Stomach smooth muscle (tissue), 2 donors: ENCODE results near the gene HCCS.
A peak's percentile ranks its signal among the peaks of the same experiment; 100 is the strongest.

Experiments used
- H3K27ac ChIP-seq: one replicate; pipeline ENCODE4 v1.7.0; 2013; ENCODE audit warnings: mild to moderate bottlenecking, low read length, inconsistent platforms
- H3K27me3 ChIP-seq, 2 donors: one replicate each; pipeline ENCODE4 v1.7.0; 2013; ENCODE audit warnings: low read length in 2 of 2; ENCODE audit not compliant: insufficient read depth in 2 of 2, control insufficient read depth in 1 of 2
- H3K36me3 ChIP-seq, 2 donors: one replicate each; pipeline ENCODE4 v1.7.0; 2013; ENCODE audit warnings: low read length in 2 of 2; ENCODE audit not compliant: control insufficient read depth in 2 of 2, insufficient read depth in 2 of 2
- H3K4me1 ChIP-seq: one replicate; pipeline ENCODE4 v1.7.0; 2013; ENCODE audit warnings: low read length; ENCODE audit not compliant: control insufficient read depth, insufficient read depth
- H3K4me3 ChIP-seq, 2 donors: one replicate each; pipeline ENCODE4 v1.7.0; 2013; ENCODE audit warnings: low read length in 2 of 2
- H3K9ac ChIP-seq, 2 donors: one replicate each; pipeline ENCODE4 v1.7.0; 2013; ENCODE audit warnings: low read length in 2 of 2, mild to moderate bottlenecking in 1 of 2
- H3K9me3 ChIP-seq, 2 donors: one replicate each; pipeline ENCODE4 v1.7.0; 2013; ENCODE audit warnings: low read length in 2 of 2; ENCODE audit not compliant: control insufficient read depth in 2 of 2
- donor health status: healthy.
- donor health status: Pancreatic carcinoma.

HCCS gene

DNA sequence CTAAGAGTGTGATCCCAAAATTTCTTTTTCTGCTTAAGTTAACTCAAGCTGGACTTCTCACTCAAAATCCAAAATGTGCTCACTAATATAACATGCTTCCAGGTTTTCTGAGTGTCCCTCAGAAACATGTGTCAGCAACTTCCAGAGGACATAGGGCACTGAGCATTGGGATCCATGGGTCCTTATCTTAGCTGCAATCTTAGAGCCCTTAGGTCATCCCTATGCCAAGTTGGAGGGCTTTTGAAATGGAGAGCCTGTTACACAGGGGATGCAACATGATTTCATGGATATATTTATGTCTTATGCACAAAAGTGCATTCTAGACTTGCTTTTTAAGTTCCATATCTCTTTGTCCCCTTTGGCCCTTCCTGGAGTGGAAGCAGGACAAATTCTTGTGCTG lies 11.7 kb upstream of the HCCS start:
- Histone ChIP-seq H3K4me3 (no peak overlapping the region), H3K36me3 (no peaks in the 10 kb centered on the region), H3K9me3 (peaks cover 0 to 4% of the 10 kb centered on the region in 2 donors), H3K27ac (no peak overlapping the region), H3K27me3 (no peaks in the 10 kb centered on the region), H3K9ac (no peak overlapping the region), H3K4me1 (peaks cover 8% of the 10 kb centered on the region)

DNA sequence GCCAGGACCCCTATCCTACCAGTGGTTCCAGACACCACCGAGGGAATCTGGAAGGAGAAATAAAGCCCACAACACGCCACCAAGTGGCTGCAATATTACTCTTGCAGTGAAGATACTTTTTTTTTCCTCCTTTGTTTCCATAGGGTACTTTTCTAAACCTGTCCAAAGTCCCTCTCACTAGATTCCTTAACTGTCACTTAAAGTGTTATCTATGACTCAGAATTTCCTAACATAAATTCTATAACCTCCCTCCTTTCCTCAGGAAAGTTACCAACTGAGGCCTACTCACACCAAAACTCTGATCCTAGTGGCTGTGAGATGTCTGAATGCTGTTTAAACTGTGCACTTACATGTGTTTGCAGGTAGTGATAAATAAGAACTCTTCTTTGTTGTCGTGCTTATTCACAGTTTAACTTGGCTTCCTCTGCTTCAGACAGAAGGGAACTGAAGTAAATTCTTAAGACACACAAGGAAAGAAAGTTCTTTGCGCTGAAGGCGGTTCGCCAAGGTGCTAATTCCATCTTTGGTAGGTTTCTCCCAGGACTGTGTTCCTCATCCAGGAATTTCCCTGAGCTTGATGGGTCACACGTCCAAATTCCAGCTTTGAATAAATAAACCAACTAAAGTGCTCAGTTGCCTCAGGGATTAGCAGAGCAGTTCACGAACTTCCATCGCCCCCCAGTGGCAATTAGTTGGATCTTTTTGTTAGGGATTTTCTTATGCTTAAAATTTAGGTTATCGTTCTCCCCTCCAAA lies 10.7 kb upstream of the HCCS start:
- H3K4me3 ChIP-seq: no peak overlapping the region
- no peaks in the 10 kb centered on the region for H3K27me3 ChIP-seq
- H3K4me1 ChIP-seq: peaks cover 8% of the 10 kb centered on the region
- H3K9me3 ChIP-seq: peaks cover 0 to 4% of the 10 kb centered on the region in 2 donors
- H3K27ac ChIP-seq: peak overlapping the region; percentile 46
- peak overlapping the region in 1 of 2 donors; percentile 23 for H3K9ac ChIP-seq
- no peaks in the 10 kb centered on the region for H3K36me3 ChIP-seq

DNA sequence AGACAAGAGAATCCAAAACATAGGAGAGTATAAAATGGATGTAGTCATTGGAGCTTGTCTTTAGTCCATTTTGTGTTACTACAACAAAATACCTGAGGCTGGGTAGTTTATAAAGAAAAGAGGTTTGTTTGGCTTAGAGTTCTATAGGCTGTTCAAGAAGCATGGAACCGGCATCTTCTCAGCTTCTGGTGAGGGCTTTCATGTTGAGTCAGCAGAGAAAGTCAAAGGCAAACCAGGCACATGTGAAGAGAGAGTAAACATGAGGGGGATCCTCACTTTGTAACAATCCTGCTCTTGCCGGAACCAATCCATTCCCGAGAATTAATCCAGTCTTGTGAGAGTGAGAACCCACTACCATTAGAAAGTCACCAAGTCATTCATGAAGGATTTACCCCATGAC lies 8.1 kb upstream of the HCCS start:
- H3K27me3 ChIP-seq: no peaks in the 10 kb centered on the region
- H3K27ac ChIP-seq: no peak overlapping the region
- peaks cover 8% of the 10 kb centered on the region for H3K4me1 ChIP-seq
- H3K9ac ChIP-seq: no peak overlapping the region
- H3K4me3 ChIP-seq: no peak overlapping the region
- H3K9me3 ChIP-seq: no peaks in the 10 kb centered on the region
- no peaks in the 10 kb centered on the region for H3K36me3 ChIP-seq

DNA sequence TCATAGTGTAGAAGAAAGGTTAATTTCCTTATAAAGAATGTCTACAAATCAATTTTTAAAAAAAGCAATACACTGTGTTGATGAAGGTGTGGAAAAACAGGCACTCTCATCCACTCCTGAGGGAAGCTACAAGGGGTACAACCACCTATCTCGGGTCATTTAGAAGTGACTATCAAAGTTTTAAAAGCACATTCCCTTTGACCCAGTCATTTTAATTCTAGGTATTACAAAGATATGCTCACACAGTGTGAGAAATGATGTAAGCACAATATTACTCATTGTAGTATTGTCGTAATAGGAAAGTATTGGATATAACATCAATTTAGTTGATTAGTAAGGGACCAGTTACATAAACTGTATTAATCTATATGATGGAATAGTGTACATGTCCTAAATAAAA lies 7.4 kb upstream of the HCCS start:
- no peaks in the 10 kb centered on the region for H3K9me3 ChIP-seq
- H3K4me1 ChIP-seq: peaks cover 8% of the 10 kb centered on the region
- no peaks in the 10 kb centered on the region for H3K27me3 ChIP-seq
- H3K27ac ChIP-seq: no peak overlapping the region
- H3K9ac ChIP-seq: no peak overlapping the region
- H3K4me3 ChIP-seq: no peak overlapping the region
- H3K36me3 ChIP-seq: no peaks in the 10 kb centered on the region

DNA sequence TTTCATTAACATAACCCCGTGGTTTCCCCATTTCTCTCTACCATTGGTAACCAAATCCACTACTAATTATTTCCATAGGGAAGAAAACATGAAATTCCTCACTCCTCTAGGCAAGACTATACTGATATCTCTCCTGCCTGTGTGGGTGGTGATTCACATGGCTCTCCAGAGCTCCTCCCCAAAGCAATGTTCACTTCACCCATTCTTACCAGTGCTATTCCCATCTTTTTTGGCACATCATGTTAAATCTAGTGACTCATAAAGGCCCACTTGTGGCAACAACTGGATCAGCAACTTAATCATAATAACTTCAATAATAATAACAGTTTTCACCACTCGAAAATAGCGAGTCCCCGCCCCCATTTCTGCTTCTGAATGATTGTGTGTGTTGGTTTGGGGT lies 6.1 kb upstream of the HCCS start:
- H3K4me3 ChIP-seq: no peak overlapping the region
- no peaks in the 10 kb centered on the region for H3K9me3 ChIP-seq
- H3K4me1 ChIP-seq: peaks cover 8% of the 10 kb centered on the region
- H3K36me3 ChIP-seq: no peaks in the 10 kb centered on the region
- no peak overlapping the region for H3K9ac ChIP-seq
- no peak overlapping the region for H3K27ac ChIP-seq
- H3K27me3 ChIP-seq: no peaks in the 10 kb centered on the region

DNA sequence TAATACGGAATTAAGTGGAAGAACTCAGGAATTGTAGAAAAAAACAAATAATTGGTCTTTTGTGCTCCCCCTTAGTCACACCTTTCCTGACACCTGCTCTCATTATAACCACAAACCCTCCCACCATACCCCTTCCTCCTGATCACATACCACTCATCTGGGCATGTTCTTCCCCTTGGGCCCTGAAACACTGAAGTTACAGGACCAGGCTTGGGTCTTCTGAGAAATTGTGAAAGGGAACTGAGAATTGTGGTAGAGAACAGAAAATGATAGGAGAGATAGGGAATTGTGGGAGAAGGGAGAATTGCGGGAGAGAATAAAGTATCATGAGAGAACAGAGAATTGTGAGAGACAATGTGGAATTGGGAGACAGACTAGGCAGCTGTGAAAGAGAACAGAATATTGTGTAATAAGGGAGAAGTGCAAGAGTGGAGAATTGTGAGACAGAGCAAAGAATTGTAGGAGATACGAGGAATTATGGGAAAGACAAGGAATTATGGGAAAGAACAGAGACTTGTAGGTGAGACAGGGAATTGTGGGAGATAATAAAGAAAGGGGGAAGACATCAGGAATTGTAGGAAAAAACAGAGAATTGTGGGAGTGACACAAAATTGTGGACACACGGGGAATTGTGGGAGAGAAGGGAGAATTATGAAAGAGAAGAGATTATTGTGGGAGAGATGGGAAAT lies 2.7 kb upstream of the HCCS start:
- Histone ChIP-seq H3K4me3 (no peak overlapping the region), H3K27ac (no peak overlapping the region), H3K27me3 (no peaks in the 10 kb centered on the region), H3K9me3 (no peaks in the 10 kb centered on the region), H3K36me3 (no peaks in the 10 kb centered on the region), H3K4me1 (peaks cover 11% of the 10 kb centered on the region), H3K9ac (no peak overlapping the region)

DNA sequence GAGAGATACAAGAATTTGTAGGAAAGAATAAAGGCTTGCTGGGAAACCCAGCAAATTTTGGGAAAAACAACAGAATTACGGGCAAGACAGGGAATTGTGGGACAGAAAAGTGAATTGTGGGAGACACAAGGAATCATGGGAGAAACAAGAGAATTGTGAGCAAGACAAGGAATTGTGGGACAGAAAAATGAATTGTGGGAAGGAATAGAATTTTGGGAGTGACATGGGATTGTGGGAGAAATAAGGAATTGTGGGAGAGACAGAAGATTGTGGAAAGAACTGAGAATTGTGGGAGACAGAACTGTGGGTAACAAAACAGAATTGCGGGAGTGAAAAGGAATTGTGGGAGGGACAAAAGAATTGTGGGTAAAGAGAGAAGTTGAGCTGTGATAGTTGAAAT lies 1.2 kb upstream of the HCCS start:
- Histone ChIP-seq H3K4me3 (no peak overlapping the region), H3K27me3 (no peaks in the 10 kb centered on the region), H3K9me3 (no peaks in the 10 kb centered on the region), H3K4me1 (peaks cover 16% of the 10 kb centered on the region), H3K9ac (peak overlapping the region in 1 of 2 donors; percentile 68), H3K27ac (no peak overlapping the region), H3K36me3 (peaks cover under 1 to 3% of the 10 kb centered on the region in 2 donors)

DNA sequence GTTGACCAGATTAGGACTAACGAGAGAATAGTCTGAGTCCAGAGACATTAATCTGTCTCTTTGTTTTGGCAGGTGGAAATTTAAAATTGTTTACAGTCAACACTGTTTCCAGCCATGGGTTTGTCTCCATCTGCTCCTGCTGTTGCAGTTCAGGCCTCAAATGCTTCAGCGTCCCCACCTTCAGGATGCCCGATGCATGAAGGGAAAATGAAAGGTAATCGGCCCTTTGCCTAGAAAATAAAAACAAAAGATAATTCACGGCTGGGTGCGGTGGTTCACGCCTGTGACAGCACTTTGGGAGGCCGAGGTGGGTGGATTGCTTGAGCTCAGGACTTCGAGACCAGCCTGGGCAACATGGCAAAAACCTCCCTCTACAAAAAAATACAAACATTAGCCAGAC lies 815 bp downstream of the HCCS start:
- Histone ChIP-seq H3K27ac (peak overlapping the region; percentile 75), H3K36me3 (peaks cover 13 to 14% of the 10 kb centered on the region in 2 donors), H3K9me3 (no peaks in the 10 kb centered on the region), H3K27me3 (no peaks in the 10 kb centered on the region), H3K4me3 (peak overlapping the region; percentile 78), H3K9ac (peak overlapping the region; percentile 80 to 87), H3K4me1 (peaks cover 16% of the 10 kb centered on the region)

DNA sequence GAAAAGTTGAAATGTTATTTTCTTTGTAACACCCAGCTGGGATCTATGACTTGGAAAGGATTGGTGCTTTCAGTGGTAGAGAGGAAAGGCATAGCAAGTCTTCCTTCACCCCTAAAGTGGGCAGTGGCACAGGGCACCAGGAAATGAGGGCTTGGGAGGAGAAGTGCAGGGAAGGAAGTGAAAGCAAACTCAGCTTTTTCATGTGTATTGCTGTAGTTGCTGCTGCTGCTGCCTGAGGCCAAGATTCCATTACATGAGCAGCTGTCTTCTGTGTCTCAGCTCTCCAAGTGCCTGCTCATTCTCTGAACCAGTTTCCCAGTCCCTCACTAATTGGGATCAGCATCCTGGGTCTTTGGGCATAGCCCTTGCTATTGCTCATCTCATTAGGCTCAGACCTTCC lies 2.6 kb downstream of the HCCS start:
- Histone ChIP-seq H3K27me3 (peaks cover 0 to 2% of the 10 kb centered on the region in 2 donors), H3K9ac (peak overlapping the region in 1 of 2 donors; percentile 3), H3K4me1 (peaks cover 16% of the 10 kb centered on the region), H3K27ac (no peak overlapping the region), H3K9me3 (no peaks in the 10 kb centered on the region), H3K4me3 (no peak overlapping the region), H3K36me3 (peaks cover 22 to 24% of the 10 kb centered on the region in 2 donors)

DNA sequence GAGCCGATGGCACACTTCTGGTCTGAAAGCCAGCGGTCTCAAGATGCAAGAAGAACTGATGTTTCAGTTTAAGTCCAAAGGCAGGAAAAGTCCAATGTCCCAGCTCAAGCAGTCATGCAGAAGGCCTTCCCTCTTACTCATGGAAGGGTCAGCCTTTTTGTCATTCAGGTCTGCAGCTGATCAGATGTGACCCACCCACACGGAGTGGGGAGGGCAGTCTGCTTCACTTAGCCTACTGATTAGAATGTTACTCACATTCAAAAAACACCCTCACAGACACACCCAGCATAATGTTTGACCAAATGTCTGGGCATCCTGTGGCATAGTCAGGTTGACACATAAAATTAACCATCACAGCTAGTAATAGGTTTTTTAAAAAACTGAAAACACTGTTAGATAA lies 6.6 kb downstream of the HCCS start:
- Histone ChIP-seq H3K4me3 (no peak overlapping the region), H3K27ac (no peak overlapping the region), H3K9ac (no peak overlapping the region), H3K27me3 (peaks cover 0 to 9% of the 10 kb centered on the region in 2 donors), H3K36me3 (peaks cover 32 to 37% of the 10 kb centered on the region in 2 donors), H3K9me3 (no peaks in the 10 kb centered on the region), H3K4me1 (peaks cover 5% of the 10 kb centered on the region)
